GM19395 (cell line): ENCODE results near the gene CNTNAP5.

ENCODE experiments used
- ATAC-seq: cut with Tn5 transposase; IDR thresholded peaks from one replicate; pipeline ENCODE4 v1.9.1; 2021; ENCODE audit warnings: mild to moderate bottlenecking, moderate library complexity; ENCODE audit not compliant: unreplicated experiment

The CNTNAP5 gene

GRCh38 chr2:124959581-124959980, 934.5 kb downstream of the CNTNAP5 start:
- ATAC-seq, result no peak

- no peak for ATAC-seq
Observed at GRCh38 chr2:124961132-124961531, 936.0 kb downstream of the CNTNAP5 start.
